Measurements from ENCODE around the gene TRIM33. TPM values are rescaled to one million over a fixed set of nuclear protein-coding genes. Genes with fewer than 3 reads are reported as not detected.

The TRIM33 gene
- total and polyA plus RNA-seq, 12 donors, result 13.8 to 49.0 (median 27.0) TPM

- intact Hi-C loops (cut with DNase I), result loop anchor here (5.0 to 10.0 kb wide), 2 partner anchors 166 to 208 kb away; partner anchors contain the start of gene TRIM33 (in 1 of the 2)
- Histone ChIP-seq H3K4me1 (replicated peaks in 1 of 2) (peaks cover 4 to 8% of the 10 kb centered on the region in 2 donors), H3K36me3 (replicated peaks in 1 of 2) (no peaks in the 10 kb centered on the region), H3K27ac (peak overlapping the region in 4 of 5 donors; percentile 38 to 87 (median 72)), H3K4me3 (peak overlapping the region in 3 of 4 donors; percentile 11 to 58 (median 57)), H3K27me3 (no peaks in the 10 kb centered on the region), H3K9me3 (replicated peaks in 1 of 3) (no peaks in the 10 kb centered on the region)
- WGBS, 4 donors, result 5 to 32% (median 6%) methylated on average over 6 to 33 of the region's 33 CpGs
- peak in 1 of 2 donors; percentile 8 for TF ChIP-seq POLR2A (IDR thresholded peaks at IDR 0.05)
- TF ChIP-seq CTCF (IDR thresholded peaks at IDR 0.05), result peak; percentile 100
- DNase-seq, result peak; percentile 91 to 98 (median 96)
Observed at GRCh38 chr1:114346480-114347029, 164.4 kb downstream of the TRIM33 start.

- DNase-seq, result peak in 6 of 7 donors; percentile 9 to 62 (median 30)
- H3K27me3 ChIP-seq, result no peaks in the 10 kb centered on the region
- intact Hi-C loops (cut with DNase I), result loop anchor here (5.0 to 10.0 kb wide), 2 partner anchors 166 to 209 kb away; partner anchors contain the start of gene TRIM33 (in 1 of the 2)
- peak overlapping the region in 4 of 5 donors; percentile 38 to 87 (median 72) for H3K27ac ChIP-seq
- peak overlapping the region in 3 of 4 donors; percentile 11 to 58 (median 57) for H3K4me3 ChIP-seq
- H3K4me1 ChIP-seq (replicated peaks in 1 of 2), result peaks cover 4 to 8% of the 10 kb centered on the region in 2 donors
- H3K9me3 ChIP-seq (replicated peaks in 1 of 3), result no peaks in the 10 kb centered on the region
- 12 to 20% (median 14%) methylated on average over 20 to 24 of the region's 24 CpGs for WGBS, 4 donors
- H3K36me3 ChIP-seq (replicated peaks in 1 of 2), result no peaks in the 10 kb centered on the region
- TF ChIP-seq POLR2A (IDR thresholded peaks at IDR 0.05) (no peak), CTCF (IDR thresholded peaks at IDR 0.05) (no peak)
Observed at GRCh38 chr1:114345930-114346479, 165.0 kb downstream of the TRIM33 start.

GRCh38 chr1:114344656-114345055 is 166.3 kb downstream of the TRIM33 start:
- DNase-seq, result no peak
- peaks cover 4 to 8% of the 10 kb centered on the region in 2 donors for H3K4me1 ChIP-seq (replicated peaks in 1 of 2)
- H3K4me3 ChIP-seq, result no peak overlapping the region
- no peaks in the 10 kb centered on the region for H3K27me3 ChIP-seq
- no peak overlapping the region for H3K27ac ChIP-seq
- WGBS, 4 donors, result 82 to 94% (median 91%) methylated on average over 4 of the region's 4 CpGs
- TF ChIP-seq CTCF (IDR thresholded peaks at IDR 0.05) (no peak), POLR2A (IDR thresholded peaks at IDR 0.05) (no peak)
- intact Hi-C loops (cut with DNase I), result loop anchor here (5.0 to 10.0 kb wide), 2 partner anchors 168 to 210 kb away; partner anchors contain the start of gene TRIM33 (in 1 of the 2)
- H3K36me3 ChIP-seq (replicated peaks in 1 of 2), result no peaks in the 10 kb centered on the region
- H3K9me3 ChIP-seq (replicated peaks in 1 of 3), result no peaks in the 10 kb centered on the region

Small RNA genes lying within 50 kb of the gene (small RNA-seq; reads per million reads assigned to genes)
- 0 reads per million in 2 donors for gene RF00019

Other genes with a start within 250 kb of the TRIM33 start
- gene BCAS2, start 70.4 kb upstream of the TRIM33 start, total RNA-seq, result 10 to 100 TPM; 15.5 to 65.6 (median 34.9) TPM
- gene BCAS2, start 70.4 kb upstream of the TRIM33 start, polyA plus RNA-seq, result 10 to 100 TPM; 17.8 to 83.5 (median 21.0) TPM
- 1 to 10 TPM in 8 of 9 donors, under 1 TPM in 1; 0.91 to 4.2 (median 2.2) TPM for gene DENND2C, start 158.8 kb upstream of the TRIM33 start, total RNA-seq
- 1 to 10 TPM; 1.4 TPM for gene DENND2C, start 158.8 kb upstream of the TRIM33 start, polyA plus RNA-seq
- not detected for gene AMPD1, start 184.3 kb upstream of the TRIM33 start, total RNA-seq
- under 1 TPM in 2 of 3 donors, not detected in 1; 0.24 to 0.29 TPM for gene AMPD1, start 184.3 kb upstream of the TRIM33 start, polyA plus RNA-seq
- 10 to 100 TPM; 12.5 to 46.6 (median 19.4) TPM for gene NRAS, start 205.6 kb upstream of the TRIM33 start, total RNA-seq
- 10 to 100 TPM in 2 of 3 donors, 1 to 10 TPM in 1; 5.8 to 26.5 (median 10.1) TPM for gene NRAS, start 205.6 kb upstream of the TRIM33 start, polyA plus RNA-seq
- 100 to 1,000 TPM; 289 to 775 (median 477) TPM for gene CSDE1, start 246.8 kb upstream of the TRIM33 start, total RNA-seq
- gene CSDE1, start 246.8 kb upstream of the TRIM33 start, polyA plus RNA-seq, result 100 to 1,000 TPM in 2 of 3 donors, 10 to 100 TPM in 1; 75.6 to 376 (median 104) TPM

Measured in adrenal gland (tissue), 12 donors.